Breast epithelium (tissue), 3 donors: Measurements from ENCODE around the gene ZNF468.

Experiments
- CTCF ChIP-seq, 3 donors: fragments of 450-650 bp; IDR thresholded peaks; one replicate each; pipeline ENCODE4 v1.5.1; 2016 to 2017; ENCODE audit warnings: antibody characterized with exemption in 3 of 3, mild to moderate bottlenecking in 3 of 3, moderate library complexity in 3 of 3
- POLR2AphosphoS5 ChIP-seq, 3 donors: sonication (generic); formaldehyde crosslinking; IDR thresholded peaks; one replicate each; pipeline ENCODE4 v1.6.1; 2017; ENCODE audit warnings: antibody characterized with exemption in 3 of 3

GRCh38 chr19:52823676-52824075 lies 33.7 kb downstream of the ZNF468 start:
- no peak for TF ChIP-seq POLR2AphosphoS5 (IDR thresholded peaks at IDR 0.05)
- no peak for TF ChIP-seq CTCF (IDR thresholded peaks at IDR 0.05)
